Activated gamma-delta T cell treated with Interleukin-2 at 50 U/mL for 16 hours (primary cell): ENCODE data around the gene C1QTNF4.
"Not testable (repeated sequence)": the region's sequence is repeated elsewhere in the genome, so short reads cannot be mapped to it uniquely, and the experiment has no call there.

Experiments
- DNase-seq: peaks from one replicate; pipeline ENCODE4 v3.0.0-alpha.2; 2020

Gene C1QTNF4

GRCh38 chr11:47565340-47566148 lies 28.7 kb downstream of the C1QTNF4 start, which contains the start of gene PTPMT1:
Gene PTPMT1 (plus strand): TSS chr11:47565599. CDS start chr11:47565623, 24 bp downstream.
- peak; percentile 54 for DNase-seq

GRCh38 chr11:47564933-47565339 lies 29.3 kb downstream of the C1QTNF4 start:
- no peak for DNase-seq

- not testable (repeated sequence) for DNase-seq
Observed at GRCh38 chr11:47564366-47564765, 29.8 kb downstream of the C1QTNF4 start.

- not testable (repeated sequence) for DNase-seq
Observed at GRCh38 chr11:47562393-47562792, 31.8 kb downstream of the C1QTNF4 start.

- DNase-seq, result no peak
Observed at GRCh38 chr11:47560426-47560825, 33.8 kb downstream of the C1QTNF4 start.

- DNase-seq, result no peak
Observed at GRCh38 chr11:47558695-47559094, 35.5 kb downstream of the C1QTNF4 start.

GRCh38 chr11:47557004-47557403 lies 37.2 kb downstream of the C1QTNF4 start:
- DNase-seq, result not testable (repeated sequence)

GRCh38 chr11:47553406-47553743 lies 40.8 kb downstream of the C1QTNF4 start:
- no peak for DNase-seq

- DNase-seq, result peak; percentile 92
Observed at GRCh38 chr11:47552566-47553405, 41.4 kb downstream of the C1QTNF4 start, which contains the start of gene CELF1. Gene CELF1 (minus strand): TSS chr11:47553132. CDS start chr11:47499523, 53,609 bp downstream.

GRCh38 chr11:47552056-47552565 lies 42.1 kb downstream of the C1QTNF4 start:
- DNase-seq, result no peak

GRCh38 chr11:47551086-47551485 lies 43.1 kb downstream of the C1QTNF4 start:
- DNase-seq, result no peak

- DNase-seq, result no peak
Observed at GRCh38 chr11:47550288-47551047, 43.7 kb downstream of the C1QTNF4 start.

GRCh38 chr11:47546274-47546673 lies 47.9 kb downstream of the C1QTNF4 start:
- DNase-seq, result not testable (repeated sequence)

GRCh38 chr11:47545298-47545697 lies 48.9 kb downstream of the C1QTNF4 start:
- no peak for DNase-seq

- no peak for DNase-seq
Observed at GRCh38 chr11:47541070-47541469, 53.1 kb downstream of the C1QTNF4 start.

- no peak for DNase-seq
Observed at GRCh38 chr11:47539681-47540039, 54.6 kb downstream of the C1QTNF4 start.
